ENCODE results near the gene CNTFR. TPM values are rescaled to one million over a fixed set of nuclear protein-coding genes. Genes with fewer than 3 reads are reported as not detected.

The CNTFR gene
- polyA plus RNA-seq, 1 donor (not counting 4 experiments of a cell fraction or from before 2014, with no cell fraction given): 0.42 TPM

DNA sequence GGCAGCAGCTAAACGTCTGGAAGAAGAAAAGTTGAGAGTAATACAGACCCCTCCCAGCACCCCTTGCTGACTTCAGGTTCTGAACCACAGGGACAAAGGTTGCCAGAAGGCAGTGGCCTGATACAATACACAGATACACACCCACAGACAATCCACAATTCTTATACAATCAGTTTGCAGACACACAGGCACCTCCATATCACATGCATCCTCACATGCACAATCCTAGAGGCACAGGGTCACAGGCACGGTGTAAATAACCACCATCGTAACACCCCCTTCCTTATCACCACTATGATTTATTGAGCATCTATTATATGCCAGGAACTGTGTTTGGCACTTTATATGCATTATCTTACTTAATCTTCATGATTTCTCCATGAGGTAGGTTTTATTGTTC, 8.2 kb downstream of the CNTFR start:
- no peaks in the 10 kb centered on the region for H3K4me1 ChIP-seq (ENCODE audit: control insufficient read depth, extremely low read depth, insufficient read depth, low read length)
- no peaks in the 10 kb centered on the region for H3K79me2 ChIP-seq (ENCODE audit: control insufficient read depth, insufficient read depth, low read length)
- no peak overlapping the region for H3K4me2 ChIP-seq (ENCODE audit: control insufficient read depth, extremely low read depth, insufficient read depth, low read depth, low read length)
- dilution Hi-C loops (cut with MboI; ENCODE audit: extremely low pct_ligation_motif_present, low sequenced_read_pairs): no loop called here
- H3K36me3 ChIP-seq (ENCODE audit: control insufficient read depth in 2 of 2, extremely low read depth in 1 of 2, insufficient read depth in 2 of 2, low read length in 2 of 2): no peaks in the 10 kb centered on the region
- H3K27me3 ChIP-seq (ENCODE audit: control insufficient read depth, extremely low read depth, insufficient read depth, low read length): peaks cover 80% of the 10 kb centered on the region
- H4K20me1 ChIP-seq (ENCODE audit: control insufficient read depth, extremely low read depth, insufficient read depth, low read length): no peaks in the 10 kb centered on the region
- TF ChIP-seq EZH2 (IDR thresholded peaks at IDR 0.05; ENCODE audit: low read length): no peak
- TF ChIP-seq, protein P1, sequence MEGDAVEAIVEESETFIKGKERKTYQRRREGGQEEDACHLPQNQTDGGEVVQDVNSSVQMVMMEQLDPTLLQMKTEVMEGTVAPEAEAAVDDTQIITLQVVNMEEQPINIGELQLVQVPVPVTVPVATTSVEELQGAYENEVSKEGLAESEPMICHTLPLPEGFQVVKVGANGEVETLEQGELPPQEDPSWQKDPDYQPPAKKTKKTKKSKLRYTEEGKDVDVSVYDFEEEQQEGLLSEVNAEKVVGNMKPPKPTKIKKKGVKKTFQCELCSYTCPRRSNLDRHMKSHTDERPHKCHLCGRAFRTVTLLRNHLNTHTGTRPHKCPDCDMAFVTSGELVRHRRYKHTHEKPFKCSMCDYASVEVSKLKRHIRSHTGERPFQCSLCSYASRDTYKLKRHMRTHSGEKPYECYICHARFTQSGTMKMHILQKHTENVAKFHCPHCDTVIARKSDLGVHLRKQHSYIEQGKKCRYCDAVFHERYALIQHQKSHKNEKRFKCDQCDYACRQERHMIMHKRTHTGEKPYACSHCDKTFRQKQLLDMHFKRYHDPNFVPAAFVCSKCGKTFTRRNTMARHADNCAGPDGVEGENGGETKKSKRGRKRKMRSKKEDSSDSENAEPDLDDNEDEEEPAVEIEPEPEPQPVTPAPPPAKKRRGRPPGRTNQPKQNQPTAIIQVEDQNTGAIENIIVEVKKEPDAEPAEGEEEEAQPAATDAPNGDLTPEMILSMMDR (optimal IDR thresholded peaks at IDR 0.05 in 1 of 3, IDR thresholded peaks at IDR 0.05 in 1 of 3, conservative IDR thresholded peaks at IDR 0.05 in 1 of 3; ENCODE audit: extremely low read depth in 1 of 3, insufficient read depth in 2 of 3, low read length in 3 of 3): no peak
- H3K4me3 ChIP-seq (ENCODE audit: control insufficient read depth in 2 of 3, extremely low read depth in 1 of 3, insufficient read depth in 2 of 3, low read depth in 1 of 3, low read length in 3 of 3): no peak overlapping the region
- DNase-seq (ENCODE audit: low read depth, low spot score): no peak
- H3K9ac ChIP-seq (ENCODE audit: control insufficient read depth, extremely low read depth, insufficient read depth, low read length): no peak overlapping the region
- H3K9me1 ChIP-seq (ENCODE audit: control insufficient read depth, extremely low read depth, insufficient read depth, low read length): no peaks in the 10 kb centered on the region
- FAIRE-seq: no peak
- H2AFZ ChIP-seq (ENCODE audit: control insufficient read depth, low read length): no peak overlapping the region
- H3K27ac ChIP-seq (ENCODE audit: control insufficient read depth, insufficient read depth, low read length): no peak overlapping the region
- peaks cover 3% of the 10 kb centered on the region for H3K9me3 ChIP-seq (ENCODE audit: control insufficient read depth, low read depth, low read length)

DNA sequence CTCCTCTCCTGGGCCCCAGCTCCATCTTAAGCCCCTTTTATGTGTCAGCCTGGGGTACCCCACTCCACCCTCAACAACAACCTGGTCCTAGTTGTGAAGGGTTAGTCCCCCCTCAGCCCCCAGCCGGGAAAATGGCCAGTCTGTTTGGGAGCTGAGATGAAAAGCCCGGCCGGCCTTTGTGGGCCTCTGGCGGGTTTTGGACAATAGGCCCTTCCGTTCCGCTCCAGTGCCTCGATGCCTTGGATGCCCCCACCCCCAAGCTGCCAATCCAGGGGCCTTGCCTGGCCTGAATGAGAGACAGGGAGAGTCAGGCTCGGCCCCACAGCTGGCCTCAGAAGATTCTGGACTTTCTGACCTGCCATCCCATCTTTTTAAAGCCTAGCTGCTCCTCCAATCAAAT, 9.2 kb downstream of the CNTFR start:
- H3K27me3 ChIP-seq (ENCODE audit: control insufficient read depth, extremely low read depth, insufficient read depth, low read length): peaks cover 77% of the 10 kb centered on the region
- H2AFZ ChIP-seq (ENCODE audit: control insufficient read depth, low read length): no peak overlapping the region

More for the DNA sequence above, 9.2 kb downstream of the CNTFR start:
- no peak for DNase-seq (ENCODE audit: low read depth, low spot score)
- no peaks in the 10 kb centered on the region for H3K36me3 ChIP-seq (ENCODE audit: control insufficient read depth in 2 of 2, extremely low read depth in 1 of 2, insufficient read depth in 2 of 2, low read length in 2 of 2)
- H3K9ac ChIP-seq (ENCODE audit: control insufficient read depth, extremely low read depth, insufficient read depth, low read length): no peak overlapping the region
- no peak for FAIRE-seq
- dilution Hi-C loops (cut with MboI; ENCODE audit: extremely low pct_ligation_motif_present, low sequenced_read_pairs): no loop called here
- no peaks in the 10 kb centered on the region for H3K4me1 ChIP-seq (ENCODE audit: control insufficient read depth, extremely low read depth, insufficient read depth, low read length)
- no peaks in the 10 kb centered on the region for H3K9me1 ChIP-seq (ENCODE audit: control insufficient read depth, extremely low read depth, insufficient read depth, low read length)
- H3K4me3 ChIP-seq (ENCODE audit: control insufficient read depth in 2 of 3, extremely low read depth in 1 of 3, insufficient read depth in 2 of 3, low read depth in 1 of 3, low read length in 3 of 3): no peak overlapping the region
- H3K9me3 ChIP-seq (ENCODE audit: control insufficient read depth, low read depth, low read length): peaks cover 3% of the 10 kb centered on the region
- TF ChIP-seq, protein P1 (optimal IDR thresholded peaks at IDR 0.05 in 1 of 3, IDR thresholded peaks at IDR 0.05 in 1 of 3, conservative IDR thresholded peaks at IDR 0.05 in 1 of 3; ENCODE audit: extremely low read depth in 1 of 3, insufficient read depth in 2 of 3, low read length in 3 of 3): no peak
- TF ChIP-seq EZH2 (IDR thresholded peaks at IDR 0.05; ENCODE audit: low read length): no peak
- no peaks in the 10 kb centered on the region for H4K20me1 ChIP-seq (ENCODE audit: control insufficient read depth, extremely low read depth, insufficient read depth, low read length)
- H3K27ac ChIP-seq (ENCODE audit: control insufficient read depth, insufficient read depth, low read length): no peak overlapping the region
- no peaks in the 10 kb centered on the region for H3K79me2 ChIP-seq (ENCODE audit: control insufficient read depth, insufficient read depth, low read length)
- no peak overlapping the region for H3K4me2 ChIP-seq (ENCODE audit: control insufficient read depth, extremely low read depth, insufficient read depth, low read depth, low read length)
